ENCODE results near the gene STK32C. TPM values are rescaled to one million over a fixed set of nuclear protein-coding genes. Genes with fewer than 3 reads are reported as not detected.

Gene STK32C
- total RNA-seq, 1 donor from 2014 or later: 4.7 TPM

DNA sequence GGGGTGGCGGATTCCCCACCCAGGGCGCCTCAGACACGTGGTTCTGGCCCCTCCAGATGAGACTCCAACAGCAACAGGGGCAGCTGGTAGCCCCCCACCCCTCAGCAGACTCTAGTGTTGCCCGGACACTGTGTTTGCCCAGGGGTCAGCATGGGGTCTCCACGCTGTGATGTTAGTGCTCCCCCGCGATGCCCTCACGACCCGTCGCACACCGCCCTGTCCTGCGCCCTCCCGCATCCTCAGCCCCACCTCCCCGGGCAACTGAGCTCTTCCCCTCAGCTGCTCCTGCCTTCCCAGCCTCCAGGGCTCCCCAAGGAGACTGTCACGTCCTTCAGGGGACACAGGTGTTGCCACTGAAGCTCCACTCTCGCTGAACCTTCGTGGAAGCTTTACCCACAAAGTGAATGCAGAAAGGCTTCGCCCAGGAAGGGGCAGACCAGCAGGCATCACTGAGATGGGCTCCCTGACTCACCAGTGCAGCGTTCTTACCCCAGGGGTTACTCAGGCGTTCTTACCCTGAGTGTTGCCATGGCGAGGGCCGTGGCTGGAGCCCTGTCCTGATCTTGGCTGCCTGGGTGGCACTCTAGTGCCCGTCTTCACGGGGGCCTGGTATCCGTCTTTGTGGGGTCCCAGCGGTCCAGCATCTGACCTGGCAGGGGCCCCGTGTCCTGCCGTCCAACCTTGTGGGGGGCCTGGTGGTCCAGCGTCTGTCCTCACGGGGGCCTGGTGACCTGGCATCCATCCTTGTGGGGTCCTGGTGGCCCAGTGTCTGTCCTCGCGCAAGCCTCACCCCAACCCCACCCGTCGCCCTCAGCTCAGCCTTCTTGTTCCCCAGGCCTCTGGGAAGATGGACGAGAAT lies 106.4 kb downstream of the STK32C start:
- Histone ChIP-seq H3K27ac (no peak overlapping the region), H3K4me3 (no peak overlapping the region), H3K27me3 (no peaks in the 10 kb centered on the region), H3K9me3 (no peaks in the 10 kb centered on the region), H3K4me1 (no peaks in the 10 kb centered on the region), H3K36me3 (no peaks in the 10 kb centered on the region)
- no peak for DNase-seq (ENCODE audit: extremely low spot score in 2 of 2)
- intact Hi-C loops (cut with DNase I): no loop called here
- no peak for TF ChIP-seq POLR2AphosphoS5 (IDR thresholded peaks at IDR 0.05; ENCODE audit: insufficient read depth in 1 of 2, low read depth in 1 of 2)
- TF ChIP-seq, protein P1, sequence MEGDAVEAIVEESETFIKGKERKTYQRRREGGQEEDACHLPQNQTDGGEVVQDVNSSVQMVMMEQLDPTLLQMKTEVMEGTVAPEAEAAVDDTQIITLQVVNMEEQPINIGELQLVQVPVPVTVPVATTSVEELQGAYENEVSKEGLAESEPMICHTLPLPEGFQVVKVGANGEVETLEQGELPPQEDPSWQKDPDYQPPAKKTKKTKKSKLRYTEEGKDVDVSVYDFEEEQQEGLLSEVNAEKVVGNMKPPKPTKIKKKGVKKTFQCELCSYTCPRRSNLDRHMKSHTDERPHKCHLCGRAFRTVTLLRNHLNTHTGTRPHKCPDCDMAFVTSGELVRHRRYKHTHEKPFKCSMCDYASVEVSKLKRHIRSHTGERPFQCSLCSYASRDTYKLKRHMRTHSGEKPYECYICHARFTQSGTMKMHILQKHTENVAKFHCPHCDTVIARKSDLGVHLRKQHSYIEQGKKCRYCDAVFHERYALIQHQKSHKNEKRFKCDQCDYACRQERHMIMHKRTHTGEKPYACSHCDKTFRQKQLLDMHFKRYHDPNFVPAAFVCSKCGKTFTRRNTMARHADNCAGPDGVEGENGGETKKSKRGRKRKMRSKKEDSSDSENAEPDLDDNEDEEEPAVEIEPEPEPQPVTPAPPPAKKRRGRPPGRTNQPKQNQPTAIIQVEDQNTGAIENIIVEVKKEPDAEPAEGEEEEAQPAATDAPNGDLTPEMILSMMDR (IDR thresholded peaks at IDR 0.05): no peak
- TF ChIP-seq POLR2A (IDR thresholded peaks at IDR 0.05): no peak

- Histone ChIP-seq H3K36me3 (no peaks in the 10 kb centered on the region), H3K4me1 (no peaks in the 10 kb centered on the region), H3K27ac (no peak overlapping the region), H3K27me3 (no peaks in the 10 kb centered on the region), H3K4me3 (no peak overlapping the region), H3K9me3 (no peaks in the 10 kb centered on the region)
- DNase-seq (ENCODE audit: extremely low spot score in 2 of 2): no peak
- intact Hi-C loops (cut with DNase I): no loop called here
- TF ChIP-seq, protein P1 (IDR thresholded peaks at IDR 0.05): no peak
- no peak for TF ChIP-seq POLR2AphosphoS5 (IDR thresholded peaks at IDR 0.05; ENCODE audit: insufficient read depth in 1 of 2, low read depth in 1 of 2)
- no peak for TF ChIP-seq POLR2A (IDR thresholded peaks at IDR 0.05)
Measured at GRCh38 chr10:132200344-132201110, 107.2 kb downstream of the STK32C start.

- Histone ChIP-seq H3K4me1 (no peaks in the 10 kb centered on the region), H3K36me3 (no peaks in the 10 kb centered on the region), H3K4me3 (no peak overlapping the region), H3K9me3 (no peaks in the 10 kb centered on the region), H3K27ac (no peak overlapping the region), H3K27me3 (no peaks in the 10 kb centered on the region)
- DNase-seq (ENCODE audit: extremely low spot score in 2 of 2): no peak
- intact Hi-C loops (cut with DNase I): no loop called here
- TF ChIP-seq POLR2AphosphoS5 (IDR thresholded peaks at IDR 0.05; ENCODE audit: insufficient read depth in 1 of 2, low read depth in 1 of 2) (no peak), POLR2A (IDR thresholded peaks at IDR 0.05) (no peak)
- TF ChIP-seq, protein P1 (IDR thresholded peaks at IDR 0.05): no peak
Measured at GRCh38 chr10:132199854-132200311, 107.9 kb downstream of the STK32C start.

- Histone ChIP-seq H3K9me3 (no peaks in the 10 kb centered on the region), H3K27ac (no peak overlapping the region), H3K4me1 (no peaks in the 10 kb centered on the region), H3K36me3 (no peaks in the 10 kb centered on the region), H3K4me3 (no peak overlapping the region), H3K27me3 (no peaks in the 10 kb centered on the region)
- TF ChIP-seq, protein P1 (IDR thresholded peaks at IDR 0.05): no peak
- TF ChIP-seq POLR2A (IDR thresholded peaks at IDR 0.05) (no peak), POLR2AphosphoS5 (IDR thresholded peaks at IDR 0.05; ENCODE audit: insufficient read depth in 1 of 2, low read depth in 1 of 2) (no peak)
- no peak for DNase-seq (ENCODE audit: extremely low spot score in 2 of 2)
- intact Hi-C loops (cut with DNase I): no loop called here
Measured at GRCh38 chr10:132199268-132199853, 108.4 kb downstream of the STK32C start.
